Esophagus muscularis mucosa (tissue), 4 donors: ENCODE data around the gene GLT1D1.

ENCODE experiments used
- CTCF ChIP-seq, 3 experiments: fragments of 200-600 bp in 2 of 3; fragments of 450-650 bp in 1 of 3; sonication (generic) in 2 of 3; IDR thresholded peaks; one replicate each; pipeline ENCODE4 v1.5.1; 2017 to 2019; ENCODE audit warnings: antibody characterized with exemption in 3 of 3, mild to moderate bottlenecking in 2 of 3, moderate library complexity in 1 of 3
- EP300 ChIP-seq: sonication (generic); formaldehyde crosslinking; IDR thresholded peaks from one replicate; pipeline ENCODE4 v1.6.1; 2017; ENCODE audit warnings: antibody characterized with exemption
- POLR2A ChIP-seq: fragments of 450-650 bp; IDR thresholded peaks from one replicate; pipeline ENCODE4 v1.6.1; 2017; ENCODE audit warnings: antibody characterized with exemption, moderate library complexity, mild to moderate bottlenecking, low read depth
- POLR2AphosphoS5 ChIP-seq, 2 donors: sonication (generic); formaldehyde crosslinking; IDR thresholded peaks; one replicate each; pipeline ENCODE4 v1.6.1; 2017; ENCODE audit warnings: antibody characterized with exemption in 2 of 2

- no peak for TF ChIP-seq CTCF (IDR thresholded peaks at IDR 0.05)
- no peak for TF ChIP-seq POLR2A
- TF ChIP-seq EP300 = no peak
- TF ChIP-seq POLR2AphosphoS5 (IDR thresholded peaks at IDR 0.05) = no peak
These were observed 141.6 kb downstream of the GLT1D1 start for GRCh38 chr12:128994856-128995255.
